ENCODE data around the gene MED4.

MED4 gene

GRCh38 chr13:48094781-48095502, at the start of gene MED4:
Gene MED4 (minus strand): TSS chr13:48095104. CDS start chr13:48095078, 26 bp downstream.
- peaks cover 16% of the 10 kb centered on the region for H3K4me1 ChIP-seq (ENCODE audit: control insufficient read depth, insufficient read depth, low read length)
- H3K36me3 ChIP-seq (ENCODE audit: control insufficient read depth, insufficient read depth, low read length) = no peaks in the 10 kb centered on the region
- H3K9ac ChIP-seq (ENCODE audit: low read length) = peak within 1 kb of the TSS; percentile 91

GRCh38 chr13:48144413-48145035, 49.6 kb upstream of the MED4 start:
- Histone ChIP-seq H3K4me3 (ENCODE audit: low read length) (no peak overlapping the region), H3K4me1 (ENCODE audit: control insufficient read depth, insufficient read depth, low read length) (no peaks in the 10 kb centered on the region), H3K27me3 (ENCODE audit: control insufficient read depth, insufficient read depth, low read length) (no peaks in the 10 kb centered on the region), H3K27ac (ENCODE audit: low read depth, low read length) (no peak overlapping the region), H3K9ac (ENCODE audit: low read length) (no peak overlapping the region), H3K36me3 (ENCODE audit: control insufficient read depth, insufficient read depth, low read length) (no peaks in the 10 kb centered on the region)

More at GRCh38 chr13:48094781-48095502, at the start of gene MED4:
- peak within 1 kb of the TSS; percentile 90 for H3K4me3 ChIP-seq (ENCODE audit: low read length)
- H3K27ac ChIP-seq (ENCODE audit: low read depth, low read length) = peak within 1 kb of the TSS; percentile 74
- H3K27me3 ChIP-seq (ENCODE audit: control insufficient read depth, insufficient read depth, low read length) = no peaks in the 10 kb centered on the region

- Histone ChIP-seq H3K27ac (ENCODE audit: low read depth, low read length) (no peak overlapping the region), H3K4me1 (ENCODE audit: control insufficient read depth, insufficient read depth, low read length) (no peaks in the 10 kb centered on the region), H3K27me3 (ENCODE audit: control insufficient read depth, insufficient read depth, low read length) (no peaks in the 10 kb centered on the region), H3K9ac (ENCODE audit: low read length) (no peak overlapping the region), H3K4me3 (ENCODE audit: low read length) (no peak overlapping the region), H3K36me3 (ENCODE audit: control insufficient read depth, insufficient read depth, low read length) (no peaks in the 10 kb centered on the region)
These were observed 47.5 kb upstream of the MED4 start for GRCh38 chr13:48142436-48142835.

- Histone ChIP-seq H3K27ac (ENCODE audit: low read depth, low read length) (no peak overlapping the region), H3K36me3 (ENCODE audit: control insufficient read depth, insufficient read depth, low read length) (no peaks in the 10 kb centered on the region), H3K4me3 (ENCODE audit: low read length) (no peak overlapping the region), H3K9ac (ENCODE audit: low read length) (no peak overlapping the region), H3K4me1 (ENCODE audit: control insufficient read depth, insufficient read depth, low read length) (no peaks in the 10 kb centered on the region), H3K27me3 (ENCODE audit: control insufficient read depth, insufficient read depth, low read length) (no peaks in the 10 kb centered on the region)
These were observed 43.4 kb upstream of the MED4 start for GRCh38 chr13:48138270-48138669.

GRCh38 chr13:48132961-48133360, 38.1 kb upstream of the MED4 start:
- H3K27ac ChIP-seq (ENCODE audit: low read depth, low read length) = no peak overlapping the region

GRCh38 chr13:48131533-48131932, 36.6 kb upstream of the MED4 start:
- Histone ChIP-seq H3K36me3 (ENCODE audit: control insufficient read depth, insufficient read depth, low read length) (no peaks in the 10 kb centered on the region), H3K9ac (ENCODE audit: low read length) (no peak overlapping the region), H3K4me3 (ENCODE audit: low read length) (no peak overlapping the region), H3K27ac (ENCODE audit: low read depth, low read length) (no peak overlapping the region), H3K4me1 (ENCODE audit: control insufficient read depth, insufficient read depth, low read length) (peaks cover 4% of the 10 kb centered on the region), H3K27me3 (ENCODE audit: control insufficient read depth, insufficient read depth, low read length) (no peaks in the 10 kb centered on the region)

More at GRCh38 chr13:48132961-48133360, 38.1 kb upstream of the MED4 start:
- Histone ChIP-seq H3K27me3 (ENCODE audit: control insufficient read depth, insufficient read depth, low read length) (no peaks in the 10 kb centered on the region), H3K9ac (ENCODE audit: low read length) (no peak overlapping the region), H3K4me1 (ENCODE audit: control insufficient read depth, insufficient read depth, low read length) (no peaks in the 10 kb centered on the region), H3K36me3 (ENCODE audit: control insufficient read depth, insufficient read depth, low read length) (no peaks in the 10 kb centered on the region), H3K4me3 (ENCODE audit: low read length) (no peak overlapping the region)

- H3K27ac ChIP-seq (ENCODE audit: low read depth, low read length) = peak overlapping the region; percentile 38
- H3K9ac ChIP-seq (ENCODE audit: low read length) = no peak overlapping the region
- no peaks in the 10 kb centered on the region for H3K36me3 ChIP-seq (ENCODE audit: control insufficient read depth, insufficient read depth, low read length)
- no peak overlapping the region for H3K4me3 ChIP-seq (ENCODE audit: low read length)
- H3K4me1 ChIP-seq (ENCODE audit: control insufficient read depth, insufficient read depth, low read length) = peaks cover 12% of the 10 kb centered on the region
- H3K27me3 ChIP-seq (ENCODE audit: control insufficient read depth, insufficient read depth, low read length) = no peaks in the 10 kb centered on the region
These were observed 32.3 kb upstream of the MED4 start for GRCh38 chr13:48126944-48127830.

GRCh38 chr13:48125794-48126228, 30.9 kb upstream of the MED4 start:
- peaks cover 14% of the 10 kb centered on the region for H3K4me1 ChIP-seq (ENCODE audit: control insufficient read depth, insufficient read depth, low read length)
- peak overlapping the region; percentile 76 for H3K27ac ChIP-seq (ENCODE audit: low read depth, low read length)
- H3K4me3 ChIP-seq (ENCODE audit: low read length) = no peak overlapping the region
- H3K36me3 ChIP-seq (ENCODE audit: control insufficient read depth, insufficient read depth, low read length) = no peaks in the 10 kb centered on the region
- H3K9ac ChIP-seq (ENCODE audit: low read length) = no peak overlapping the region
- H3K27me3 ChIP-seq (ENCODE audit: control insufficient read depth, insufficient read depth, low read length) = no peaks in the 10 kb centered on the region

GRCh38 chr13:48123812-48124211, 28.9 kb upstream of the MED4 start:
- Histone ChIP-seq H3K4me3 (ENCODE audit: low read length) (no peak overlapping the region), H3K36me3 (ENCODE audit: control insufficient read depth, insufficient read depth, low read length) (no peaks in the 10 kb centered on the region), H3K27me3 (ENCODE audit: control insufficient read depth, insufficient read depth, low read length) (no peaks in the 10 kb centered on the region), H3K9ac (ENCODE audit: low read length) (no peak overlapping the region), H3K27ac (ENCODE audit: low read depth, low read length) (no peak overlapping the region), H3K4me1 (ENCODE audit: control insufficient read depth, insufficient read depth, low read length) (peaks cover 14% of the 10 kb centered on the region)

- Histone ChIP-seq H3K4me3 (ENCODE audit: low read length) (no peak overlapping the region), H3K36me3 (ENCODE audit: control insufficient read depth, insufficient read depth, low read length) (no peaks in the 10 kb centered on the region), H3K27me3 (ENCODE audit: control insufficient read depth, insufficient read depth, low read length) (no peaks in the 10 kb centered on the region), H3K4me1 (ENCODE audit: control insufficient read depth, insufficient read depth, low read length) (peaks cover 10% of the 10 kb centered on the region), H3K9ac (ENCODE audit: low read length) (no peak overlapping the region), H3K27ac (ENCODE audit: low read depth, low read length) (no peak overlapping the region)
These were observed 26.8 kb upstream of the MED4 start for GRCh38 chr13:48121733-48122132.

- no peak overlapping the region for H3K27ac ChIP-seq (ENCODE audit: low read depth, low read length)
- H3K36me3 ChIP-seq (ENCODE audit: control insufficient read depth, insufficient read depth, low read length) = no peaks in the 10 kb centered on the region
- peaks cover 4% of the 10 kb centered on the region for H3K4me1 ChIP-seq (ENCODE audit: control insufficient read depth, insufficient read depth, low read length)
- H3K9ac ChIP-seq (ENCODE audit: low read length) = no peak overlapping the region
- no peaks in the 10 kb centered on the region for H3K27me3 ChIP-seq (ENCODE audit: control insufficient read depth, insufficient read depth, low read length)
- no peak overlapping the region for H3K4me3 ChIP-seq (ENCODE audit: low read length)
These were observed 25.3 kb upstream of the MED4 start for GRCh38 chr13:48120241-48120640.

GRCh38 chr13:48118030-48118429, 23.1 kb upstream of the MED4 start:
- H3K27ac ChIP-seq (ENCODE audit: low read depth, low read length) = no peak overlapping the region
- no peaks in the 10 kb centered on the region for H3K36me3 ChIP-seq (ENCODE audit: control insufficient read depth, insufficient read depth, low read length)
- no peaks in the 10 kb centered on the region for H3K27me3 ChIP-seq (ENCODE audit: control insufficient read depth, insufficient read depth, low read length)
- peaks cover 2% of the 10 kb centered on the region for H3K4me1 ChIP-seq (ENCODE audit: control insufficient read depth, insufficient read depth, low read length)
- no peak overlapping the region for H3K4me3 ChIP-seq (ENCODE audit: low read length)
- no peak overlapping the region for H3K9ac ChIP-seq (ENCODE audit: low read length)
